ENCODE results near the gene SPATA21. TPM values are rescaled to one million over a fixed set of nuclear protein-coding genes. Genes with fewer than 3 reads are reported as not detected.

Gene SPATA21
- total RNA-seq, 4 donors from 2014 or later = not detected

DNA sequence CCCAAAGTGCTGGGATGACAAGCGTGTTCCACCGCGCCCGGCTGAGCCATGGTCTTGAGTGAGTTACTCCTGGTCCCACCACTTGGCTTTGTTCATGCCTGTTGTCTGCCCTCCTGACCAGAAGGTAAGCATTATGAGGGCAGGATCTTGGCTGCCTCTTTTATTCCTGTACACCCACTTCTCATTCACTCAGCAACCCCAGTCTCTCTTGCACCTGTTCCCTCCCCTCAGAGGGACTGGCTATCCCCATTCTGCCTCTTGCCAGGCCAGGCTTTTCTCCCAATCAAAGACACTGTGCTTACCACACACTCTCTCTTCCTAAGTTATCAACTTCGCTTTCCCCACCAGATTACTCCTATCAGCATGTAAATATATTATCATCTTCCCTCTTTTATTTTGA is 26.4 kb downstream of the SPATA21 start:
- H3K36me3 ChIP-seq = no peaks in the 10 kb centered on the region
- H3K4me1 ChIP-seq = no peaks in the 10 kb centered on the region
- 100% methylated on average over 5 of the region's 5 CpGs for WGBS
- H3K27me3 ChIP-seq = no peaks in the 10 kb centered on the region
- no peak overlapping the region for H3K27ac ChIP-seq
- no peak overlapping the region for H3K4me3 ChIP-seq
- no peak for DNase-seq (ENCODE audit: low spot score in 2 of 2)
- TF ChIP-seq POLR2AphosphoS5 (IDR thresholded peaks at IDR 0.05) = no peak
- TF ChIP-seq, protein P1, sequence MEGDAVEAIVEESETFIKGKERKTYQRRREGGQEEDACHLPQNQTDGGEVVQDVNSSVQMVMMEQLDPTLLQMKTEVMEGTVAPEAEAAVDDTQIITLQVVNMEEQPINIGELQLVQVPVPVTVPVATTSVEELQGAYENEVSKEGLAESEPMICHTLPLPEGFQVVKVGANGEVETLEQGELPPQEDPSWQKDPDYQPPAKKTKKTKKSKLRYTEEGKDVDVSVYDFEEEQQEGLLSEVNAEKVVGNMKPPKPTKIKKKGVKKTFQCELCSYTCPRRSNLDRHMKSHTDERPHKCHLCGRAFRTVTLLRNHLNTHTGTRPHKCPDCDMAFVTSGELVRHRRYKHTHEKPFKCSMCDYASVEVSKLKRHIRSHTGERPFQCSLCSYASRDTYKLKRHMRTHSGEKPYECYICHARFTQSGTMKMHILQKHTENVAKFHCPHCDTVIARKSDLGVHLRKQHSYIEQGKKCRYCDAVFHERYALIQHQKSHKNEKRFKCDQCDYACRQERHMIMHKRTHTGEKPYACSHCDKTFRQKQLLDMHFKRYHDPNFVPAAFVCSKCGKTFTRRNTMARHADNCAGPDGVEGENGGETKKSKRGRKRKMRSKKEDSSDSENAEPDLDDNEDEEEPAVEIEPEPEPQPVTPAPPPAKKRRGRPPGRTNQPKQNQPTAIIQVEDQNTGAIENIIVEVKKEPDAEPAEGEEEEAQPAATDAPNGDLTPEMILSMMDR (IDR thresholded peaks at IDR 0.05) = no peak
- no peaks in the 10 kb centered on the region for H3K9me3 ChIP-seq

DNA sequence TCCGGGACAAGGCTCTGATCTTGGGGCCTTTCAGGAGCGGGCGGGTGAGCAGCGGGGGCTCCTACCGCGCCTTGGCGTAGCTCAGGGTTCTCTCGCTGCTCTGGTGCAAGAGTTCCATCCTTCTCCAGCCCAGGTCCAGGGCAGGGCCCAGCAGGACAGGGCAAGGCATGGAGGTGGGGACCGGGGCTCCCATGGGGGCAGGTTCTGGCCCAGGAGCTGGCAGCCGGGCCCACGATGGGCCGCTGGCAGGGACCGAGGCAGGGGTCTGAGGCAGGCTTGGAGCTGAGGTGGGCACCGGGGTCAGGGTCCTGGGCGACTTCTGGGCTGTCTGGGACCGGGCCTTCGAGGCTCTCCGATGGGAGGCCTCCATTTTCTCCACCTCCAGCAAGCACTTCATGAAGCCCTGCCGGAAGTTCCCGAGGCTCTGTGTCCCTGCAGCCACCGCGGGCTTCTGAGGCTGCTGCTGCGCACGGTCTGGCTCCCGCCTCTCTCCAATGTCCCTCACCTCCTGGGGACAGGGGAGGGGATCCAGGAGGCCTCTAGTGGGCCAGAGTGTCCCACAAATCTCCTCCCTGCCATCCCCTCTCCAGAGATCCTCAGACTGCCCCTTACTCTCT is 27.6 kb downstream of the SPATA21 start:
- DNase-seq (ENCODE audit: low spot score in 2 of 2) = no peak
- TF ChIP-seq POLR2A (IDR thresholded peaks at IDR 0.05) = no peak
- TF ChIP-seq EP300 (IDR thresholded peaks at IDR 0.05) = no peak
- no peak for TF ChIP-seq POLR2AphosphoS5 (IDR thresholded peaks at IDR 0.05)
- TF ChIP-seq, protein P1 (IDR thresholded peaks at IDR 0.05) = no peak
- WGBS = 81% methylated on average over 15 of the region's 25 CpGs
- Histone ChIP-seq H3K4me3 (no peak overlapping the region), H3K36me3 (no peaks in the 10 kb centered on the region), H3K9me3 (no peaks in the 10 kb centered on the region), H3K27me3 (no peaks in the 10 kb centered on the region), H3K4me1 (no peaks in the 10 kb centered on the region), H3K27ac (no peak overlapping the region)

DNA sequence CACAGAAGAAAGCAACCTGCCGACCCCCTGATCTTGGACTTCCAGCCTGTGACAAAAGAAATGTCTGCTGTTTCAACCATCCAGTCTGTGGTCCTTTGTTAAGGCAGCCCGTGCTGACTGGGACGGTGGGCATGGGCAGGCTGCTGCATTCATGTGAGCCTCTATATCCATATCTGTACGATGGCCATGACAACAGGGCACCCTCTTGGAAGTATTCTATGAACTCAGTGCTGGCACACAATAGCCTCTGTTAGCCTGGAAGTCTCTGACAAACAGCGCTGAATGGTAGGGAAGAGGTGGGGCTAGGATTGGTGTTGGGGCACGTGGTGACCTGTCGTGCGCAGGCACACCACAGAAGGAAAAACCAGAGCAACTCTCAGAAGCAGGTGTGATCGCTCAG is 30.4 kb downstream of the SPATA21 start:
- TF ChIP-seq POLR2AphosphoS5 (IDR thresholded peaks at IDR 0.05) = no peak
- TF ChIP-seq EP300 (IDR thresholded peaks at IDR 0.05) = no peak
- TF ChIP-seq, protein P1 (IDR thresholded peaks at IDR 0.05) = no peak
- no peak for TF ChIP-seq POLR2A (IDR thresholded peaks at IDR 0.05)
- 79% methylated on average over 9 of the region's 9 CpGs for WGBS
- Histone ChIP-seq H3K4me3 (no peak overlapping the region), H3K27me3 (no peaks in the 10 kb centered on the region), H3K4me1 (no peaks in the 10 kb centered on the region), H3K27ac (no peak overlapping the region), H3K9me3 (no peaks in the 10 kb centered on the region), H3K36me3 (no peaks in the 10 kb centered on the region)
- DNase-seq (ENCODE audit: low spot score in 2 of 2) = no peak

DNA sequence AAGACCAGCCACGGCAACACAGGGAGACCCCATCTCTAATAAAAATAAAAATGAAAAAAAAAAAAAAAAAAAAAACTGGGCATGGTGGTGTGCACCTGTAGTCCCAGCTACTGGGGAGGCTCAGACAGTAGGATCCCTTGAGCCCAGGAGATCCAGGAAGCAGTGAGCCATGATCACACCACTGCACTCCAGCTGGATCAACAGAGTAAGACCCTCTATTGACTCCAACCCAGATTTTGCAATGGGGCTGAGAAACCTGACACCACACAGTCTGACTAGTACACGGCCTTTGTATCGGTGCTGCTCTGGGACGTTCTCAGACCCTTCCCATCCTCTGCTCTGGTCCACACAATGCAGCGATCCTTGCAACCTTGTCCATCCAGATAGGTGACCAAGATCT is 31.8 kb downstream of the SPATA21 start:
- H3K9me3 ChIP-seq = no peaks in the 10 kb centered on the region
- no peak overlapping the region for H3K27ac ChIP-seq
- 84% methylated on average over 5 of the region's 5 CpGs for whole genome bisulfite sequencing

DNA sequence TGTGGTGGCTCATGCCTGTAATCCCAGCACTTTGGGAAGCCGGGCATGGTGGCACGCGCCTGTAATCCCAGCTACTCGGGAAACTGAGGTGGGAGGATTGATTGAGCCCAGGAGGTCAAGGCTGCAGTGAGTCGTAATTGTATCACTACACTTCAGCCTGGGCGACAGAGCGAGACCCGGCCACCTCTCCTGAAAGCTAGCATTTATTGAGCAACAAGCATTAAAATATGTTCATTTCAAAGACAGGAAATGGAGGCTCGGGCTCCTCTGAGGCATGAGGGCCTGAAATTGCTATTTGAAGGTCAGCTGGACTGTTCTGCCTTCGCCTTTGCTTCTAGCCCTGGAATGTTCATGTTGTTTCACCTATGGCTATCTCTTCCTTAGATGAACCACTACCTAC is 34.5 kb downstream of the SPATA21 start:
- peaks cover 18% of the 10 kb centered on the region for H3K36me3 ChIP-seq
- no peak overlapping the region for H3K27ac ChIP-seq
- 92% methylated on average over 9 of the region's 10 CpGs for WGBS
- H3K9me3 ChIP-seq = no peaks in the 10 kb centered on the region
- no peaks in the 10 kb centered on the region for H3K27me3 ChIP-seq
- H3K4me3 ChIP-seq = no peak overlapping the region
- TF ChIP-seq EP300 (IDR thresholded peaks at IDR 0.05) (no peak), POLR2A (IDR thresholded peaks at IDR 0.05) (no peak), POLR2AphosphoS5 (IDR thresholded peaks at IDR 0.05) (no peak)
- TF ChIP-seq, protein P1 (IDR thresholded peaks at IDR 0.05) = no peak
- no peak for DNase-seq (ENCODE audit: low spot score in 2 of 2)
- H3K4me1 ChIP-seq = no peaks in the 10 kb centered on the region

More for the DNA sequence above, 31.8 kb downstream of the SPATA21 start:
- DNase-seq (ENCODE audit: low spot score in 2 of 2) = no peak
- no peak for TF ChIP-seq POLR2A (IDR thresholded peaks at IDR 0.05)
- no peak for TF ChIP-seq POLR2AphosphoS5 (IDR thresholded peaks at IDR 0.05)
- TF ChIP-seq, protein P1 (IDR thresholded peaks at IDR 0.05) = no peak
- TF ChIP-seq EP300 (IDR thresholded peaks at IDR 0.05) = no peak
- Histone ChIP-seq H3K27me3 (no peaks in the 10 kb centered on the region), H3K4me1 (no peaks in the 10 kb centered on the region), H3K36me3 (no peaks in the 10 kb centered on the region), H3K4me3 (no peak overlapping the region)

Data from suprapubic skin (tissue), 4 donors.